Heart right ventricle (tissue), 16 donors: ENCODE results near the gene ALG9. TPM values are rescaled to one million over a fixed set of nuclear protein-coding genes. Genes with fewer than 3 reads are reported as not detected.

Experiments
- ATAC-seq, 8 donors: fragments of 200-7000 bp; cut with Tn5 transposase; one replicate each; pipeline ENCODE4 v1.9.1; 2020; ENCODE audit warnings: mild to moderate bottlenecking in 8 of 8, moderate library complexity in 8 of 8, moderate number of reproducible peaks in 1 of 8
- DNase-seq, 2 donors: peaks; one replicate each; pipeline ENCODE4 v3.0.0-alpha.2; 2020
- H3K27ac ChIP-seq, 10 donors: fragments of 200-600 bp; sonication (generic) in 2 of 10; one replicate each; pipeline versions ENCODE4 v1.5.0 to v1.8.0; 2020 to 2022; ENCODE audit warnings: mild to moderate bottlenecking in 3 of 10
- H3K27me3 ChIP-seq, 7 donors: fragments of 200-600 bp; one replicate each; pipeline ENCODE4 v1.8.0; 2021 to 2022; ENCODE audit warnings: mild to moderate bottlenecking in 2 of 7
- H3K36me3 ChIP-seq, 9 donors: fragments of 200-600 bp; sonication (generic) in 1 of 9; one replicate each; pipeline versions ENCODE4 v1.5.0 to v1.8.0; 2020 to 2022; ENCODE audit warnings: mild to moderate bottlenecking in 2 of 9
- H3K4me1 ChIP-seq, 9 donors: fragments of 200-600 bp; sonication (generic) in 1 of 9; one replicate each; pipeline versions ENCODE4 v1.5.0 to v1.8.0; 2020 to 2022; ENCODE audit warnings: mild to moderate bottlenecking in 4 of 9
- H3K4me3 ChIP-seq, 10 donors: fragments of 200-600 bp; sonication (generic) in 2 of 10; one replicate each; pipeline versions ENCODE4 v1.5.0 to v1.8.0; 2020 to 2022; ENCODE audit warnings: mild to moderate bottlenecking in 7 of 10, moderate library complexity in 2 of 10
- H3K9me3 ChIP-seq, 11 donors: fragments of 200-600 bp in 10 of 11; sonication (generic) in 2 of 11; one replicate each; pipeline versions ENCODE4 v1.5.0 to v1.8.0; 2013 to 2022; ENCODE audit warnings: mild to moderate bottlenecking in 2 of 11, control low read depth in 1 of 11, moderate library complexity in 1 of 11
- WGBS, 2 donors: extraction: QIAGEN DNeasy Blood & Tissue Kit; methylation state at CpG; one replicate each; pipeline ENCODE4 v1.1.7; 2013; ENCODE audit warnings: inconsistent platforms in 1 of 2; 5-methylcytosine and 5-hydroxymethylcytosine counted together
- intact Hi-C, 10 donors: fragments of 100-400 bp; cut with DNase I; formaldehyde crosslinking; loops; one replicate each; pipeline versions ENCODE4 v1.11.1 to v1.14.2; 2022
- polyA plus RNA-seq, 2 donors: library from polyadenylated mRNA; stranded (reverse); fragments of 200-250 nt; gene quantifications; one replicate each; pipeline ENCODE4 v1.2.3, GENCODE V29; 2013
- total RNA-seq, 10 donors: library from RNA; stranded (reverse); fragmentation: NEBNext Ultra II Directional in 3 of 10; extraction: Animal tissue kit (Norgen Biotek cat#: 25700) in 3 of 10; gene quantifications; one replicate each; pipeline versions ENCODE4 v1.2.1 to v1.2.4, GENCODE V29; 2021 to 2023
- TF ChIP-seq, protein P1 (sequence below), 9 donors: fragments of 200-600 bp; sonication (generic) in 2 of 9; IDR thresholded peaks; one replicate each; pipeline versions ENCODE4 v1.5.0 to v1.8.0; 2021 to 2022; ENCODE audit warnings: antibody characterized with exemption in 9 of 9, mild to moderate bottlenecking in 5 of 9, moderate library complexity in 1 of 9
- donor health status: Arrhythmogenic right ventricular cardiomyopathy.
- donor health status: ischemic (EF 13 %, LVEDD 7.1; RV severe dilation, severe dysfunction).
- donor health status: healthy with polysubstance abuse.
- donor health status: DM: no; HTN: yes; CAD: no.
- donor health status: DM: no; HTN: no; CAD: no.
- donor health status: ischemic (EF 25% LVEDD 6.9; RV normal size, moderate dysfunction).
- donor health status: ischemic (EF 25% LVEDD 5.7; RV mildly dilated, moderate dysfunction).
- donor health status: healthy.
- donor health status: DM: yes; HTN: yes; CAD: no.
- donor health status: Ischemic cardiomyopathy.
- donor health status: ischemic (EF 35%, LVEDD 5.7; RV mildly dilated, moderate dysfunction).
- donor health status: nonischemic (EF 11% LVEDD 7.7; RV severe dilation, severe dysfunction).
- donor health status: DM: yes; HTN: yes; CAD: no.
- donor health status: PGD.
- donor health status: ischemic (EF 29% LVEDD 5.4; RV normal size, mild dysfunction).
- donor health status: nonischemic (EF 23%, LVEDD 6.1; RV moderate dilation, normal function).

ALG9 gene
- total and polyA plus RNA-seq, 12 donors = 12.8 to 26.5 (median 18.5) TPM

DNA sequence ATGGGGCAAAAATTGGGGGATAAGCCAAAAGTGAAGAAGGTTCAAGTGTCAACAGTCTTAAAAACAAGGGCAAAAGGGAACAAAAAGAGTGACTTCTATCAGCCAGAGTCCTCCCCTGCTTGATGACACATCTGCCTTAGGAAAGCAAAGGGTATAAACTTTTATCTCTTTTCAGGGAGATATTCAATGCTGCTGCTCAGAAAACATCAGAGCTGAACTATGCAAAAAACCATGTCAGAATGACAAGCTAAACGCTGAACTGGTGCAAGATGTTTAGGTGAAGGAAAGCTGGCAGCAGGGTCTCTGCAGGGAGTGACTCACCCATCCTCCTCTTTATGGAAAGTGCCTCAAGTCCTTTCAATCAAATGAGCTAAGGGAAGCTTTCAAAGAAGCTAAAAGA lies 24.7 kb downstream of the ALG9 start:
- H3K36me3 ChIP-seq = peaks cover 0 to 100% (median 29%) of the 10 kb centered on the region in 9 donors
- DNase-seq (no peak), ATAC-seq (peak in 4 of 8 donors; percentile 42 to 65 (median 57))
- H3K27ac ChIP-seq = peak overlapping the region in 3 of 10 donors; percentile 16 to 51 (median 44)
- H3K4me3 ChIP-seq = no peak overlapping the region
- H3K4me1 ChIP-seq = peaks cover 0 to 27% (median 11%) of the 10 kb centered on the region in 9 donors
- WGBS, 2 donors = 16 to 22% methylated on average over 1 of the region's 1 CpG
- TF ChIP-seq, protein P1, sequence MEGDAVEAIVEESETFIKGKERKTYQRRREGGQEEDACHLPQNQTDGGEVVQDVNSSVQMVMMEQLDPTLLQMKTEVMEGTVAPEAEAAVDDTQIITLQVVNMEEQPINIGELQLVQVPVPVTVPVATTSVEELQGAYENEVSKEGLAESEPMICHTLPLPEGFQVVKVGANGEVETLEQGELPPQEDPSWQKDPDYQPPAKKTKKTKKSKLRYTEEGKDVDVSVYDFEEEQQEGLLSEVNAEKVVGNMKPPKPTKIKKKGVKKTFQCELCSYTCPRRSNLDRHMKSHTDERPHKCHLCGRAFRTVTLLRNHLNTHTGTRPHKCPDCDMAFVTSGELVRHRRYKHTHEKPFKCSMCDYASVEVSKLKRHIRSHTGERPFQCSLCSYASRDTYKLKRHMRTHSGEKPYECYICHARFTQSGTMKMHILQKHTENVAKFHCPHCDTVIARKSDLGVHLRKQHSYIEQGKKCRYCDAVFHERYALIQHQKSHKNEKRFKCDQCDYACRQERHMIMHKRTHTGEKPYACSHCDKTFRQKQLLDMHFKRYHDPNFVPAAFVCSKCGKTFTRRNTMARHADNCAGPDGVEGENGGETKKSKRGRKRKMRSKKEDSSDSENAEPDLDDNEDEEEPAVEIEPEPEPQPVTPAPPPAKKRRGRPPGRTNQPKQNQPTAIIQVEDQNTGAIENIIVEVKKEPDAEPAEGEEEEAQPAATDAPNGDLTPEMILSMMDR (IDR thresholded peaks at IDR 0.05) = no peak
- H3K27me3 ChIP-seq = no peaks in the 10 kb centered on the region
- H3K9me3 ChIP-seq = no peaks in the 10 kb centered on the region
- intact Hi-C loops = loop anchor here in 2 of 10 donors (10.0 kb wide), 3 partner anchors 62 to 392 kb away; no protein-coding TSS in a partner anchor

DNA sequence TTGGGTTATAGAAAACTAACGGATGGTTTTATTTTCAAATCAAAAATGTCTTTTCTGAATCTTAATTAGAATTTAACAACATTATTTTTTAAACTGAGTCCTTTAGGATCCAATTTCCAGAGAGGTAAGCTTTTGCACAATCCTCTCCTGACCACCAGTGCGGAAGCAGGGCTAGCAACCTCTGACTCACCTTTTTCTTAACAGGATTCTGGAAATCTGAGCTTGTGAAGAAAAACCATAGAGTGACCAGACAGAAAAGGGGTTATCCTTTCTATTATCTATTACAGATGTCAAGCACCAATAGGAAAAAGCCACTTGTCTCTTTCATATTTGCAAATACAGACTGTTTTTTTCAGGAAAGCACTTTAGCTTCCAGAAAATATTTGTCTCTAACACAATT lies 25.3 kb downstream of the ALG9 start:
- intact Hi-C loops = loop anchor here in 2 of 10 donors (10.0 kb wide), 3 partner anchors 61 to 391 kb away; no protein-coding TSS in a partner anchor
- no peaks in the 10 kb centered on the region for H3K27me3 ChIP-seq
- peak overlapping the region in 2 of 10 donors; percentile 16 to 51 for H3K27ac ChIP-seq
- TF ChIP-seq, protein P1 (IDR thresholded peaks at IDR 0.05) = no peak
- H3K36me3 ChIP-seq = peaks cover 0 to 95% (median 25%) of the 10 kb centered on the region in 9 donors
- DNase-seq (no peak), ATAC-seq (no peak)
- peaks cover 0 to 30% (median 11%) of the 10 kb centered on the region in 9 donors for H3K4me1 ChIP-seq
- WGBS, 2 donors = 84 to 87% methylated on average over 2 of the region's 2 CpGs
- no peak overlapping the region for H3K4me3 ChIP-seq
- H3K9me3 ChIP-seq = no peaks in the 10 kb centered on the region

DNA sequence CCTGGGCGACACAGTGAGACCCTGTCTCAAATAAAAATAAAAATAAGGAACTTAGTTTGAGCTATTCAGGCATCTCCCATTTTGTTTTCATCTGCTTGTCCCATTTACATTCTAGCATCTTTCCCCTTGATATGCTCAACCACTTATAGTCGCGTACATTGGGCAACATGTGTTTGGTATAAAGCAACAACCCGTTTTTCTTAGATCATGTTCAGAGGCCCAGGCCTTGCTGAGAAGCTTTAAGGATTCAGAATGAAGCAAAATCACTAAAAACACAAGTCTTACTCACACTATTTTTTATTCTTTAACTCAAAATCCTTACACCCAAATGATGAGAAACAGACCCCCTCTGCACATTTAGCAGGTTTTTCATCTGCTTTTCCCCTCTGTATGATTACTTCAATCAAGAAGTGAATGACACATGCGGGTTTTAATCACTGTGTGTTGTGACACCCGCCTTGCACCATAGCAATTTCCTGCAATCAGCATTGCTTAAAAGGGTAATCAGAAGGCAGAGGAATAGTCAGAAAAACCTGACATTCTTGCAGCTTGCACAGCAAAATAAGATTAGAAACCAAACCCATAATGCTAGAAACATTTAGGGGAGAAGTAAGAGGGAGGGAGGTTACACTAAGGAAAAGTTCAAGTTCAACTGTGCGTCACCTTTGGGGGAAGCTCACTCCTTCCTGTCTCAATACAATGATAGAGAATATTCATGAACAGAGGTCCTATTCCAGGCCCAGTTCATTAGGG lies 25.9 kb downstream of the ALG9 start:
- Histone ChIP-seq H3K9me3 (no peaks in the 10 kb centered on the region), H3K36me3 (peaks cover 0 to 92% (median 25%) of the 10 kb centered on the region in 9 donors), H3K4me1 (peaks cover 0 to 31% (median 11%) of the 10 kb centered on the region in 9 donors), H3K27me3 (no peaks in the 10 kb centered on the region), H3K4me3 (no peak overlapping the region), H3K27ac (peak overlapping the region in 1 of 10 donors; percentile 51)
- ATAC-seq = peak in 1 of 8 donors; percentile 30
- no peak for DNase-seq
- TF ChIP-seq, protein P1 (IDR thresholded peaks at IDR 0.05) = no peak
- WGBS, 2 donors = 82 to 90% methylated on average over 7 of the region's 7 CpGs
- intact Hi-C loops = loop anchor here in 2 of 10 donors (10.0 kb wide), 3 partner anchors 61 to 391 kb away; no protein-coding TSS in a partner anchor

DNA sequence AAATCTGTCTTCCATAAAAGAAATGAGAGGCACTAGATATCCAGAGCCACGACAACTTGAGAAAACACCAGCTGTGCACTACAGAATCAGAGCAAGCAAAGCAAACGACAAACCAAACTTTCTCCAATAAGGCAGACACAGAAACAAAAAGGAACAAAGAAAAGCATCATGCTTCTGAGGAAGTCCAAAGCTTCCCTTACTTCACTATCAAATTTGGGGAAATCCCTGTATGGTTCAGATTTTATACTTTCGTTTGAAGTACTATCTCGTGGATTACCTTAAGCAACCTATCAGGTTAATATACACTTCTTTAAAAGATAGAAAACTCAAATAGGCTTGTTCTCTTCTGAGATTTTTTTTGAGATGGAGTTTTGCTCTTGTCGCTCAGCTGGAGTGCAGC lies 27.7 kb downstream of the ALG9 start:
- peaks cover 0 to 92% (median 21%) of the 10 kb centered on the region in 9 donors for H3K36me3 ChIP-seq
- ATAC-seq = no peak
- peaks cover 0 to 31% (median 11%) of the 10 kb centered on the region in 9 donors for H3K4me1 ChIP-seq
- H3K27ac ChIP-seq = no peak overlapping the region
- TF ChIP-seq, protein P1 (IDR thresholded peaks at IDR 0.05) = no peak
- no peaks in the 10 kb centered on the region for H3K27me3 ChIP-seq
- WGBS, 2 donors = 91 to 92% methylated on average over 5 of the region's 5 CpGs
- intact Hi-C loops = loop anchor here in 9 of 10 donors (5.0 to 10.0 kb wide), 9 partner anchors 59 to 389 kb away; partner anchors contain the start of gene SIK2 (in 3 of the 9)
- H3K4me3 ChIP-seq = no peak overlapping the region
- DNase-seq = no peak
- no peaks in the 10 kb centered on the region for H3K9me3 ChIP-seq
